HG02884 (cell line): ENCODE measurements around the gene CEBPA.

Experiments
- ATAC-seq: cut with Tn5 transposase; IDR thresholded peaks from one replicate; pipeline ENCODE4 v1.9.1; 2021; ENCODE audit warnings: mild to moderate bottlenecking, moderate library complexity; ENCODE audit not compliant: unreplicated experiment

Gene CEBPA

DNA sequence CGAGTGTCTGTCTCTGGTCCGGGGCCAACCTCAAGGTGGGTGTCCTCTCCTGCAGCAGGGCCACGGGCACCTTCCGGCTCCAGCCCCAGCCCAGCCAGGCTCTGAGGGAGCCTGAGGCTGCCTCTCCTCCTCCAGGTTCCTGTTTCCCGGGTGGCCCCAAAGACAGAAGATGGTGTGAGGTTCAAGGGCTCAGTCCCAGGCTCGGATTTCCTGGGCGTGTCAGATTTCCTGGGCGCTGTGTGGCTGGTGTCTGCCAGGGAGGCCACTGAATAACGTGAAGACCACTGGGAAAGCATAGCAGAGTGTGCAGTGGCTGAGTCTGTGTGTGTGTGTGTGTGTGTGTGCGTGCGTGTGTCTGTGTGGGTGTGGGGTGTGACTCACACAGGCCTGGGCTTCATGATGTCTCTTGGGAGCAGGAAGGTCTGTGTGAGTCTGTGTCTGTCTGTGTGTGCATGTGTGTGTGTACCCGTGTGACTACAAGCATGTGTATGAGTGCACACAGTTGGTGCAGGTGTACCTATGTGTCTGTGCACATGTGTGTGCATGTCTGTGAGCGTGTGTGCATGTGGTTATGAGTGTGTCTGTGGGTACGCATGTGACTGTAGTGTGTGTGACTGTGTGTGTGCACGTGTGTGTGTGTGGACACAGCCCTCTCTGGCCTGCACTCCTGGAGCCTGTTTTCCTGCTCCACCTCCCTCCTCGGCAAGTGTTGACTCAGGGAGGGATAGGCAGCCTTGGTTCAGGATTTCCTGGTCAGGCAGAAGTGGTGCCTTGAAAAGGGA, 28.3 kb downstream of the CEBPA start:
- ATAC-seq, result no peak

DNA sequence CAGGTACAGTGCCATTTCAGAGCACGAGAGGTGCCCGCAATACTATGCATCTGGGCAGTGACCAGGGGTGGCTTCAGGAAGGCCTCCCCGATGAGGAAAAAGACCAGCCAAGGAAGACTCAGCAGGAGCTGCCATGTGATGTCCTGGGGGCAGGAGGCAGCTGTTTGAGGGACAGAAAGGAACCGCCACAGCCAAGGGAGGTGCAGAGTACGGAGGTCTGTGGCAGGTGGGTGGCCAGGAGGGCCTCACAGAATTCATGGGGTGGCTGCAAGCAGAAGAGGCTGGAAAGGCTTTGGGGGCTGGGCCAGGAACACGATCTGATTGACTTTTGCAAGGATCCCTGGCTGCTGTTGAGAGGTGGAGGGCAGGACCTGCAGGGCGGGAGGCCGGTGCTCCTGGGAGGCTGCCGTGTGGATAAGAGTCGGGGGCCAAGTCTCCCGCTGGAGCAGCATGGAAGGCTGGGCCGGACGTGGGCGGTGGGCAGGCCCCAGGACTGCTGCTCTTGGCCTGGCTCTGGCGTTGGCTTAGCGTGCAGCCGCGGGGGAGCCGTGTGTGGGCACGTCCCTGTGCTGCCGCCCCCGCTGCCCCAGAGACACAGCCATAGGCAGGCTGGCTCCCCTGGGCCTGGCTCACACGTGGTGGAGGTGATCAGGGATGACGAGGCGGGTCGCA, 29.1 kb downstream of the CEBPA start:
- no peak for ATAC-seq

DNA sequence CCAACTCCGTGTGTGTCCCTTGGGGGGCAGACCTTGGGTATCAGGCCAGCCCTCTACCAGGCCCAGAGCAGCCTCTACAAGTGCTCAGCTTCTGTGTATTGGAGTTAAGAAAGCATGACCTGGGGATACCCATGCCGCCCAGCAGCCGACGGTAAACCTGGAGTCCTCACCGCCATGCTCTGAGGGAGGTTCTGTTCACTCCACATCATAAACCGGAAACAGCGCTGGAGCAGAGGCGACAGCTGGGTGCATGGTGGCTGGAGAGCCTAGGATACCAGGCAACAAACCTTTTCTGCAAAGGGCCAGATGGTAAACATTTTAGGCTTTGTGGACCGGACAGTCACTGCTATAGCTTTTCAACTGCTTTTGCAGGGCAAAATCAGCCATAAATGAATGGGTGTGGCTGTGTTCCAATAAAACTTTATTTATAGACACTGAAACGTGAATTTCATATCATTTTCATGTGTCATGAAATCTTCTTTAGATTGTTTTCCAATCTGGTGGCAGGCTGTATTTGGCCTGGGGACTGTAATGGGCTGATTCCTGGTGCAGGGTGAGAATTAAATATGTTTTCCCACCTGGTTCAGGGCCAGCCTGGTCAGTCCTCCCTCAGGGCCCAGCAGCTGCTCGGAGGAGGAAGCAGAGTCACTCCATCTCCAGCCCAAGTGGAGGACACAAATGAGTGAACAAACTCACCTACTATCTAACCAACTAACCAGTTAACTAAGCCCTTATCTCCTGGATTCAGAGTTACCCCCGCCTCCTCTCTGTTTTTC, 30.9 kb downstream of the CEBPA start:
- no peak for ATAC-seq

DNA sequence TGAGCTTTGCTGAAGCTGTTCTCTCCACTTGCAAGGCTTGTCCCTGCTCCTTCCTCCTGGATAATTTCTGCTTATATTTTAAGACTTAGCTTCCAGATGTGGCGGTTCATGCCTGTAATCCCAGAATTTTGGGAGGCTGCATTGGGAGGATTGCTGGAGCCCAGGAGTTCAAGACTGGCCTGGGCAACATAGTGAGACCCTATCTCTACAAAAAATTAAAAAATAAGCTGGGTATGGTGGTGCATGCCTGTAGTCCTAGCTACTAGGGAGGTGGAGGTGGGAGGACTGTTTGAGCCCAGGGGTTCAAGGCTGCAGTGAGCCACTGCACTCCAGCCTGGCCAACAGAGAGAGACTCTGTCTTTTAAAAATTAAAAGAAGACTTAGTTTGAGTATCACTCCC, 31.6 kb downstream of the CEBPA start:
- no peak for ATAC-seq

DNA sequence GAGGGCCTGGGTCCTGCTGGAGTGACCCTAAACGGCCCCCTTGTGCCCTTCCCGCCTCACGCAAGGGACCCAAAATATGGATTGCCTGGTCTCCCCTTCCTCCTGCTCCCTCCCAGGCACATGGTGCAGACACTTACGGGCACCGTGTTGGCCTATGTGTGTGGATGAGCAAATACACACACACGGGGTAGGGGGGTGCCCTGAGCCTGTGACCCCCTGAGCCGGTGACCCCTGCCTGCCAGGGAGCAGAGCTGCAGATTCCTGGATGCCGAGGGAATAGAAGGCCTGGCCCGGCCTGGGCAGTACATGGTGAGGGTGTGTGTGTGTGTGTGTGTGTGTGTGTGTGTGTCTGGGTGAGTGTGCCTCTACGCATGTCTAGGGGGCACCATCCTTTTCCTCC, 33.3 kb downstream of the CEBPA start:
- ATAC-seq, result no peak

DNA sequence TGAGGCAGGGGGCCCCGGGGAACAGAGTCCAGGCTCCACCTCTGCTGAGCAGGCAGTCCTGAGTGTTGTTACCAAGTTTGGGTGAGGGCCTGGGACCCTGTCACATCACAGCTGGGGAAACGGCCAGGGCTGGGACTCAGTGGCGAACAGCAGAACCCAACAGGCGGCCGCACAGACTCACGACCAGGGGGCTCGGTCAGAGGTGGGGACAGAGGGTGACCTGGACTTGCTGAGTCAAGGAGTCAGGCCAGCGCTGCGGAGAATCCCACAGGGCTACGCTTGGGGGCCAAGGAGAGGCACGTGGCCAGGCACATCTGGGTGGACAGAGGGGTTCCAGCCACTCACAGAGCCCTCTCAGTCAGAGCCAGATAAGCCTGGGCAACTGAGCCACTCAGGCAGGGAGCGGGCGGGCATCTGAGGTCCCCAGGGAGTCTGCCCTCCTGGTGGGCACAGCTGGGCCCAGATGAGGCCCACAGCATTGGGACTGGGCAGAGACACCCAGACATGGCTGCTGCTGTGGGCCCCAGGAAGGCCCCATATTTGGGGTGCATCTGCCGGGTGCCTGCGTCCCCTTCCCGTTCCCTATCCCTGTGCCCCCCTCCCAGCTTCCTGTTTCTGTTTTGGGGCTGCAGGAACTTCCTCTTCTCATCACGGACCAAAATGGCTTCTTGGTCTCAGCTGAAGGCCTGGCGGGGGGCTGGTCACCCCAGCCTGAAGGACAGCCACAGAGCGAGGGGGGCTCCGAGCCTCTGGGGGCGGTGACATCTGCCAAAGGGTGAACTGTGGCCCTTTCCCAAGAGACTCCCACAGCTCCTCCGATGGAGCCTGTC, 34.0 kb downstream of the CEBPA start:
- ATAC-seq, result no peak

DNA sequence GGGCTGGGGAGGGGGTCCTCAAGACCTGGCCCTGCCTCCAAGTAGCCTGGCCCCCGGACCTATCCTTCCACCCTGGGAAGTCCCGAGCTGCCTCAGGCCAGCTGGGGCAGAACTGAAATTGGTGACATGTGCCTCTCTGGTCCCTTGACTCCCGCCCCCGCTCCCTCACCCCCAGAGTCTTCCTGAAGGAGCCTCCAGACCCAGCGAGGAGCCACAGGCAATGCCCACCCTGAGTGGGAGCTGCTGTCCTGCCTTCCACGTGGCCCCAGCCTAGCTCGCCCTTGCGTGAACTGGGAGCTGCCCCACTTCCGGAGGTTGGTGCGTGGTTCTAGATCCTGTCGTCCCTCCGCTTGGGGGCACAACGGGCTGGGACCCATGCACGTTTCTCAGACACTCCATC, 34.6 kb downstream of the CEBPA start:
- no peak for ATAC-seq

DNA sequence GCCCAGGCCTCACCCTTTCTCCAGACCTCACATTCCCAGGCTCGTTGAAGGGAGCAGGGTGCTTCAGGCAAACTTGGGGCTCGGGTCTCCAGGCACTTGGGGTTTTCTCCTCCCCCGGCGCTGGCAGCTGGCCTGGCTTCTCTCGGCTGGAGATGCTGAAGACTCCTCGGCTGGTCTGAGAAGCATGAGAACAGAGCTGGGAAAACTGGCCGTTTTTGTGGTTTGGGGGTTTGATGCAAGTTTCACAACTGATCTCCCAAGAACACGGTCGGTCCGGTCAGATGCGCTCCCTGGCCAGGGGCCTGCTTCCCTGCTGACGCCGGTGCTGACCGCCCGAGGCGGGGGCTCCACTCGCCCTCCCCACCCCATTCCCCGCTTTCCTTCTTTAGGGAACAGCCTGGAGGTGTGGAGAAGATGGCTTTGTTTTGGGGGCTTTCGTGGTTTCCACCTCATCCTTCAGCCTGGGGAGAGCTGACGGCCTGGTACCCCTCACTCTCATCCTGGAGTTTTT, 35.3 kb downstream of the CEBPA start:
- no peak for ATAC-seq

DNA sequence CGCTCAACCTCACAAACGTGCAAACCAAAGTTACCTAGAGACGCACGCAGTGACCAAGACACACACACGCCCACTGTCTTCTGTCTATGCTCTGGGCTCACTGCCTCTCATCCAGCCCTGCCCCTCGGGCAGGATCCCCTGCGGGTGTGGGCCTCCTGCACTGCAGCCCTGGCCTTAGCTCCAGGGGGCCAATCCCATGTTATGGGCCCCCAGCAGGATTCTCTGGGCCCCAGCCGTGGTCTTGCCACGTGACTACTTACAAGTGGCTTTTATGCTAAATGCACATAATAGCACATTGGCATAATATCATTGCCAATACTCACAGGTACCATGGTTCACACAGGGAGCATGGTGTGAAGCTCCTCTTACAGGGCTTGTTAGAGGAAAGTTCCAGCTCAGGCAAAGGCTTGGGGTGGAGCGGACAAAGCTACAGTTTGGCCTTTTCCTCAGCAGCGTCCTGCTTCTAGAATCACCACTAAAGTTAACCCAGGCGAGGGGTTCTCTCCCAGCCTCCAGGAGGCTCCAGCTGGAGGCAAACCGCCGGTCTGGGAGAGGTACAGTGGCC, 37.4 kb downstream of the CEBPA start:
- ATAC-seq, result no peak

DNA sequence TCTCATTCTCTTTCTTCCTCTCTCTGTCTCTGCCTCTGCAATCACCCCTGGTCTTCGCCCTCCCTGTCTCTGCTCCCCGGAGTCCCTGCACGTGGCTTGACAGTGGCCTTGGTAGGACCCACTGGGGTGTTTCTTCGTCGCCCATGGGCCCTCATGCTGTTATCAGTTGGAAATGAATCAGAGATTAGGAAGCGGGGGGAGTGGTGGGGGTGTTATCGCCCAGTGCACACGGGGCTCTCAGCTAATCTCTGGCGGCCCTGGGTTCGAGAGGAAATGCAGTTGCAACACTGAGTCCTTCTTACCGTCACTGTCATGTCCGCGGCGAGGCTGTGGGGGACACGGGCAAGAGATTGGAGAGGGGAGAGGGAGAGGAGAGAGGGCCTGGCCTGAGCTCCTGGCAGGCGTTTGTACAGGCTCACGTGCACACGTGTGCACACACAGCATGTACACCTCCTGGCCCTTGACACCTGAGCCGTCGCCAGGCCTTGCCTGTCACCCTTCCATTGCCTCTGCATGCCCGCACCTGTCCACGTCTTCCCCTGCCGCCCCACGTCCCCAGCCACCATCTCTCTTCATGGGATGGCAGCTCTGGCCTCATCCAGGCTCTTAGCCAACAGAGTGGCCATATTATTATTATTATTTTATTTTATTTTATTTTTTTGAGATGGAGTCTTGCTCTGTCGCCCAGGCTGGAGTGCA, 38.9 kb downstream of the CEBPA start:
- no peak for ATAC-seq

DNA sequence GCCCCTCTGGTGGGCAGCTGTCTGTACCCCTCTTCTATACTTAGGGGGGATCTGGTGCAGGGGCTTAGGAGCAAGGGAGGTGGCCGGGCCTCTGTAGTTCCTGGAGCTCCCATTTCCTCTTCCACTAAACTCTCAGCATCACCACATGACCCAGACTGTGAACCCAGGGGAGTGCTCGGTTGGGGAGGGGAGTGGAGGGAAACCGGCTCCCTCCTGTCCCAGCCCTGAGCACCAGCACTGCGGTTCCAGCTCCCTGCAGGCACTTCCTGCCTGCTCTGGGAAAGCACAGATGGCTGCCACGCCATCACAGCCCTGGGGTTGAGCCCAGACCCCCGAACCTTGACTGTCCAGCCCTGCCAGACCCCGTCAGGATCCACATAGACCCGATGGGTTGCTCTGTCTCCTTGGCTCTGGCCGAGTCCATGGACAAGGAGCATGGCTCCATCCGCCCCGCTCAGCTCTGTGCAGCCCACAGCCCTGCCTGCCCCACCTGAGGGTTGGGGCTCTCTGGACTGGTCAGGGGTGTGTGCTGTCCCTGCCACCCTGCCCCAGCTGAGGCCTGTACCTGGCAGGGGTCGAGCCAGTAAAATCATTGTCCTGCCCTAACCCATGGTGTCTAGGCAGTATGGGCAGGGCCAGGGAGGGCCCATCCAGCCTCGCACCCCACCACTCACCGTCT, 40.7 kb downstream of the CEBPA start:
- no peak for ATAC-seq

DNA sequence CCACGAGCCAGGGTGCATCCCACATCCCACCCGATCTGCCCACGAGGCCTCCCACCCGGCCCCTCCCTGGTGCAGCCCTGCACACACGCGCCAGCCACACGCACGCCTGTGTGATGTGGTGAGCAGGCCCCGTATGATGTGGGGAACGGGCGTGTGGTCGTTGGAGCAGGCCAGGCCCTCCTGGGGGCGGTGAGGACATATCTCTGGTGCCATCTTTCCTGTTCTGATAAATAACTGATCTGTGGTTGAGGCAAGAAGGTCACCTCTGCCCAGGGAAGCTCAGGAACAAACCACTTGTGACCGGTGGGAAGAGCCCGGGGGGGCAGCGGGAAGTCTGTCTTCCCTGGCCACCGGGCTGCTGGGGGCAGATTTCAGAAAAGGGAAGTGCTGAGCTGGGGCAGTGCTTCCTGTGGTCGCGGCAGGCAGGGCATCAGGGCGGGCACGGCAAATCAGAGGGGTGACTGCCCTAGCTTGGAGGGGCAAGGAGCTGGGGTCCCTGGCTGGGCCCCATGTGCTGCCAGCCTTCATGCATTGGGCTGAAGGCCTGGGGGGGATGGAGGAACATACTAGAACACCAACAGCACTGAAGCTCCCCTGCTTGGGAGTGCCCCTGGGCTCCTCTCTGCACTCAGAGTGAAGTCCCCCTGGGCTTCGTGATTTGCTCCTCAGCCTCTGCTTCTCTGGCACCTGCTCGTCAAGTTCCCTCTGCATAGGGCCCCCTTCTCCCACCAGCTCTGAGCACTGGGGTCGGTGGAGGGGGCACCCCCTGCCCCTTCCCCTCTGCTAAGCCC, 41.5 kb downstream of the CEBPA start:
- no peak for ATAC-seq

DNA sequence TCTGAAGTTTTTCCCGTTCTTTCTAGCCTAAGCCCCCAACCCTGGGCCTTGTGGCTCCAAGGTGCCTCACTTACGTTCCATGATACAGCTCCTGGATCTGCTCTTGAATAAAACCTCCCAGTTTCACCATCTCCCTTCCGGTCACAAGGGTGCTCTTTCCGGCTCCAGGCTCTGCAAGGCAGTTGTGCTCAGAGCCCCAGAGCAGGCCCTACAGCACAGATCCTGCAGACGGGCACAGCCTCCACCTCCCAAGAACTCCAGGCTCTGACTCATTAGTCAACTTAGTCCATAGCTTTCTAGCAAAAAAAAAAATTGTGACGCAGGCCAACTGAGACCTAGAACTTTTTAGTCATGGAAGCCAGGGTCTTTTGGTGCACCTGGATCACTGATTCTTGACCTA, 42.8 kb downstream of the CEBPA start:
- no peak for ATAC-seq

DNA sequence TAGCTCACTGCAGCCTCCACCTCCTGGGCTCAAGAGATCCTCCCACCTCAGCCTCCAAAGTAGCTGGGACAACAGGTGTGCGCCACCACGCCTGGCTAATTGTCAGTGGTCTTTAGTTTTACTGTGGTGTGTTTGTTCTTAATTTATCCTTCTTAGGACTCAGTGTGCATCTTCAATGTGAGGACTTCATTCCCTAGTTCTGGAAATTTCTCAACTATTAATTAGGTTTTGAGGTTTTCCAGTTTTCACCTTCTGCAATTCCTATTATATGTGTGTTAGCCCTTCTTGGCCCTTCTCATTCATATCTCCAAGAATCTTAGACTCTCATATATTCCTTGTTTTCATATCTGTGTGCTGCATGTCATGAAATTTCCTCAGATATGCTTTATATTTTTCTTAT, 44.5 kb downstream of the CEBPA start:
- no peak for ATAC-seq

DNA sequence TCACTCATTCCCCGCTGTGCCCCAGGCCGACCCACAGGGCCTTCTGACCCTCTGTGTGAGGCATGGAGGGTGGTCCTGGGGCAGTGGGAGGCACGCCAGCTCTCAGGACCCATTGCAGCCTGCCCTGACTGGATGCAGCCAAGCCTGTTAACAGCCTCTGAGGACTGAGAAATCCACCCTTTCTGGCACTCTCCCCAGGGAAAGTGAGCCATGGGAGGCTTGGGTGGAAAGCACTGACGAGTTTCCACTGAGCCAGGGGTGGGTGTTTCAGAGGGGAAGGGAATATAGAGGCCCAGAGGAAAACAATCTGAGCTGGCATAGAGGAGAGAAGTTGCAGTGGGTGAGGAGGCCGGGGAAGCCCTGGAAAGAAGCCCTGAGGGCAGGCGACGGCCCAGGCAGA, 46.1 kb downstream of the CEBPA start:
- ATAC-seq, result no peak

DNA sequence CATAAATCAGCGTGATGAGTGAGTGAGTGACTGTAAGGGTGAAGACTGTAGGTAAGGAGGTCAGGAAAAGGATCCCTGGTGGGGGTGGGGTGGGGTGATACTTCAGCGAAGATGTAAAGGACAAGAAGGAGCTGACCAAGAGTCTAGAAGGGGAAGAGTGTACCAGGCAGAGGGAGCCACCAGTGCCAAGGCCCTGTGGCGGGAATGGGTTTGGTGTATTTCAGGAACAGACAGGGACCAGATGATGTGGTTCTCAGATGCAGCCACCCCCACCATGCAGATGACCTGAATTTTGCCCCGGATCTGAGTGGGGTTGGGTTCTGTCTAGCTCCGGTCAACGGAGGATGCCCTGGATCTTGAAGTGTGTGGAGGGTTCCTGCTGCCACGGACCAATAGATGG, 46.6 kb downstream of the CEBPA start:
- ATAC-seq, result no peak

DNA sequence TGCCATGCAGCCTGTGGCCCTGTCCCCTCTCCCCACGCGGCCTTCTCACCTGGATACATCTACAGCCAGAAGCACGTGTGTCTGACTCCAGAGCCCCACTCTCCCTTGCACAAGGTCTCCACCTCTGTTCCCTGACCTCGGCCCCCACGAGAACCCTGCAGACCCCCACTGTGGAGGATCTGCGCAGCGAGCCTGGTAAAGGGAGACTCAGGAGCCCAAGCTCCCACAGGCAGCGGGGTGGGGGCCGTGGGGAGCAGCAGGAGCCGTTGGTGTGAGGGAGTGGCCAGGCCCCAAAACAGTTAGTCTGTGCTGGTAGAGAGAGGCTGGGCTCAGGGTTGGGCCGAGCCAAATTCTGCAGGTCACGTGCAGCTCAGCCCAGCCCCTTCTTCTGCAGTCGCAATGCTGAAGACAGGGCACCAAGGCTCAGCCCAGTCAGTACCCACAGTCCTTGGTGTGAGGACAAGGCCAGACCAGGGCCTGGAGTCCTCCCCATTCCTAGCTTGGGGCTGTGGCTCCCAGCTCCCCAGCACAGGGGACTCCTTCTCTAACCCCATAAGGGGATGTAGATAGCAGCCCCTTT, 48.0 kb downstream of the CEBPA start:
- no peak for ATAC-seq

DNA sequence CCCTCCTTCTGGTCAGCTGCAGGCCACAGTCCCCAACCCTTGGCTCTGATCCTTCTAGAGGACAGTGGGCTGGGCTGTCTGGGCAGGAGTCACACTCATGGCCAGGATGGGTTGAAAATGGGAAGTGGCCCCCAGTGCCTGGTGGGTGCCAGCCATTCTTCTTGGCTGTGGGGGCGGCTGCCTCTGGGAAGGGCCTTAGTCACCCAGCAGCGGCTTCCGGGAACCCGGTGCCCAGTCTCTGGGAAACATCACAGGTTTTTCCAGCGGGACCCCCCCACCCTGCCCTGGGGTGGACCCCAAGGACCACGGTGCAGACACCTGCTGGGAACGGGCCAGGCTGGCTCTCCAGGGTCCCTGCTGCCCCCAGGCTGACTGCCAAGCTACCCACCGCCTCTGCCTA, 49.4 kb downstream of the CEBPA start:
- no peak for ATAC-seq
